CD4-positive, alpha-beta T cell treated with Interferon alpha-2 for 1 hour (primary cell): ENCODE results near the gene GPR15LG.
"Not testable (repeated sequence)": the region's sequence is repeated elsewhere in the genome, so short reads cannot be mapped to it uniquely, and the experiment has no call there.

Experiments used
- DNase-seq, 2 donors: peaks; one replicate each; pipeline ENCODE4 v3.0.0-alpha.2; 2020 to 2022

GPR15LG gene

GRCh38 chr10:84166620-84167288, 6.8 kb upstream of the GPR15LG start:
- no peak for DNase-seq

- not testable (repeated sequence) for DNase-seq
These were observed 6.3 kb upstream of the GPR15LG start for GRCh38 chr10:84167289-84167653.

GRCh38 chr10:84168382-84168781, 5.2 kb upstream of the GPR15LG start:
- not testable (repeated sequence) for DNase-seq

GRCh38 chr10:84171237-84171636, 2.4 kb upstream of the GPR15LG start:
- not testable (repeated sequence) for DNase-seq

GRCh38 chr10:84171700-84172466, 1.7 kb upstream of the GPR15LG start:
- DNase-seq, result not testable (repeated sequence)

- no peak for DNase-seq
These were observed 889 bp upstream of the GPR15LG start for GRCh38 chr10:84172467-84173356.

GRCh38 chr10:84175436-84175835, 1.8 kb downstream of the GPR15LG start:
- no peak for DNase-seq

GRCh38 chr10:84176351-84176750, 2.8 kb downstream of the GPR15LG start:
- DNase-seq, result no peak

- DNase-seq, result no peak
These were observed 3.4 kb downstream of the GPR15LG start for GRCh38 chr10:84176836-84177474.

- DNase-seq, result peak; percentile 67 to 74
These were observed 4.0 kb downstream of the GPR15LG start for GRCh38 chr10:84177541-84178141.

- DNase-seq, result no peak
These were observed 4.6 kb downstream of the GPR15LG start for GRCh38 chr10:84178160-84178609.

- DNase-seq, result peak; percentile 33 to 53
These were observed 5.6 kb downstream of the GPR15LG start for GRCh38 chr10:84179059-84179710.

GRCh38 chr10:84180386-84180785, 6.8 kb downstream of the GPR15LG start:
- not testable (repeated sequence) for DNase-seq

GRCh38 chr10:84181631-84182030, 8.0 kb downstream of the GPR15LG start:
- no peak for DNase-seq

GRCh38 chr10:84184517-84184916, 10.9 kb downstream of the GPR15LG start:
- DNase-seq, result no peak

GRCh38 chr10:84185526-84186175, 12.1 kb downstream of the GPR15LG start:
- no peak for DNase-seq

- DNase-seq, result no peak
These were observed 15.2 kb downstream of the GPR15LG start for GRCh38 chr10:84188815-84189214.

- DNase-seq, result no peak
These were observed 17.0 kb downstream of the GPR15LG start for GRCh38 chr10:84190621-84191020.

- peak; percentile 18 to 43 for DNase-seq
These were observed 17.5 kb downstream of the GPR15LG start for GRCh38 chr10:84191106-84191505.

GRCh38 chr10:84193327-84193726, 19.7 kb downstream of the GPR15LG start:
- DNase-seq, result no peak

GRCh38 chr10:84193846-84194423, 20.3 kb downstream of the GPR15LG start:
- DNase-seq, result no peak
